Activated CD8-positive, alpha-beta memory T cell treated with anti-CD3 and anti-CD28 coated beads for 24 hours (primary cell): ENCODE results near the gene CEBPG.

ENCODE experiments used
- DNase-seq: peaks from one replicate; pipeline ENCODE4 v3.0.0-alpha.2; 2020

The CEBPG gene

GRCh38 chr19:33395561-33396550 is 22.3 kb downstream of the CEBPG start:
- no peak for DNase-seq

GRCh38 chr19:33396701-33397535 is 23.4 kb downstream of the CEBPG start:
- DNase-seq, result no peak

- DNase-seq, result no peak
Measured at GRCh38 chr19:33397536-33398360, 24.2 kb downstream of the CEBPG start.

- no peak for DNase-seq
Measured at GRCh38 chr19:33398361-33399060, 25.0 kb downstream of the CEBPG start.

GRCh38 chr19:33399081-33399744 is 25.7 kb downstream of the CEBPG start:
- DNase-seq, result no peak

GRCh38 chr19:33399745-33400681 is 26.5 kb downstream of the CEBPG start:
- DNase-seq, result no peak

- no peak for DNase-seq
Measured at GRCh38 chr19:33400856-33401682, 27.6 kb downstream of the CEBPG start.

GRCh38 chr19:33401683-33402420 is 28.3 kb downstream of the CEBPG start:
- no peak for DNase-seq

- DNase-seq, result no peak
Measured at GRCh38 chr19:33402421-33403220, 29.1 kb downstream of the CEBPG start.

GRCh38 chr19:33403221-33403972 is 29.9 kb downstream of the CEBPG start:
- no peak for DNase-seq

- no peak for DNase-seq
Measured at GRCh38 chr19:33403973-33404304, 30.4 kb downstream of the CEBPG start.

- DNase-seq, result no peak
Measured at GRCh38 chr19:33404506-33405253, 31.2 kb downstream of the CEBPG start.

GRCh38 chr19:33405254-33405552 is 31.7 kb downstream of the CEBPG start:
- no peak for DNase-seq

GRCh38 chr19:33405553-33406461 is 32.3 kb downstream of the CEBPG start:
- DNase-seq, result no peak

GRCh38 chr19:33406521-33407139 is 33.1 kb downstream of the CEBPG start:
- peak; percentile 93 for DNase-seq
